ENCODE measurements around the gene SIGLEC10. TPM values are rescaled to one million over a fixed set of nuclear protein-coding genes. Genes with fewer than 3 reads are reported as not detected.

SIGLEC10 gene
- total and polyA plus RNA-seq, 2 of the 4 experiments (the other 2 are of a cell fraction): not detected

DNA sequence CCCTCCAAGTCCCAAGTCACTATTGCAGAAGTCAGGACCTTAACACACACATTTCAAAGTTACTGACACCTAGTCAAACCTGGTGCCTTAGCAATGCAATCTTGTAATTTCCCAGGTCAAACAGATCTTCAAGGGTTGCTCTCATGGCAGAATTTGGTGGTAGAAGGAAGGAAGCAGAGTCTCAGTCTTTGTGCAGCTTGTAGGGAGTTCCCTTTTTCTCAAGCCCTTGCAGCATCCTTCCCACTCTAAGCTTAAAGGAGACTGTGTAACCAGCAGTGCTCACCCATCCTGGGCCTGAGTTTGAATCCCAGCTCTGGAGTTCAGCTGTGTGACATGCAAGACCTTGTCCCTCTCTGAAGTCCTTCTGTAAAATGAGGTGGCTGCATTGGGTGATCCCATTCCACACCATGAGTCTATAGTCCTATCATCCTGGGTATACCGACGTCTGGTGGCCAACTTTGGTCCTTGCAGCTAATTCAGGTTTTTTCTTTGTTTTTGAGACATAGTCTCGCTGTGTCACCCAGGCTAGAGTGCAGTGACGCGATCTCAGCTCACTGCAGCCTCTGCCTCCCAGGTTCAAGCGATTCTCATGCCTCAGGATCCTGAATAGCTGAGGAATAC is 9.8 kb downstream of the SIGLEC10 start:
- Histone ChIP-seq H3K18ac (ENCODE audit: low read depth, low read length) (no peak overlapping the region), H3K23ac (ENCODE audit: low read depth, low read length) (no peak overlapping the region), H3K4me2 (ENCODE audit: low read depth, low read length) (no peak overlapping the region), H3K4me1 (ENCODE audit: control insufficient read depth, insufficient read depth, low read length) (no peaks in the 10 kb centered on the region), H3K56ac (ENCODE audit: extremely low read depth, insufficient read depth, low read length) (no peak overlapping the region), H2AK9ac (replicated peaks; ENCODE audit: low read depth, low read length, poor library complexity) (no peak overlapping the region), H2BK120ac (ENCODE audit: low read depth, low read length) (no peak overlapping the region), H3K27me3 (ENCODE audit: control insufficient read depth, insufficient read depth, low read length) (no peaks in the 10 kb centered on the region), H3K9me1 (ENCODE audit: insufficient read depth, low read length) (no peaks in the 10 kb centered on the region), H3K9ac (ENCODE audit: low read depth, low read length) (no peak overlapping the region), H2AK5ac (ENCODE audit: low read depth, low read length) (no peak overlapping the region), H2BK15ac (ENCODE audit: low read depth, low read length) (no peak overlapping the region), H3K4ac (ENCODE audit: low read depth, low read length) (no peak overlapping the region), H3K27ac (ENCODE audit: insufficient read depth, low read length) (no peak overlapping the region), H4K20me1 (ENCODE audit: insufficient read depth, low read length) (no peaks in the 10 kb centered on the region), H4K91ac (ENCODE audit: insufficient read depth, low read depth, low read length) (no peak overlapping the region), H3K14ac (replicated peaks; ENCODE audit: low read depth, low read length) (no peak overlapping the region), H3K9me3 (ENCODE audit: control insufficient read depth, insufficient read depth, low read length) (peaks cover 6% of the 10 kb centered on the region), H4K8ac (ENCODE audit: low read depth in 2 of 2, low read length in 2 of 2) (no peak overlapping the region), H3K4me3 (ENCODE audit: insufficient read depth, low read depth, low read length) (no peak overlapping the region), H2BK20ac (ENCODE audit: low read depth, low read length) (no peak overlapping the region), H3K79me1 (ENCODE audit: low read depth in 1 of 2, low read length in 2 of 2) (no peaks in the 10 kb centered on the region), H2BK5ac (ENCODE audit: low read depth, low read length, poor library complexity, severe bottlenecking) (no peak overlapping the region), H2AFZ (replicated peaks; ENCODE audit: low read length, poor library complexity) (no peak overlapping the region), H4K5ac (ENCODE audit: low read depth, low read length) (no peak overlapping the region), H3K36me3 (ENCODE audit: control insufficient read depth, insufficient read depth, low read length) (no peaks in the 10 kb centered on the region)
- TF ChIP-seq RAD21 (IDR thresholded peaks at IDR 0.05; ENCODE audit: low read length) (peak; percentile 37), POLR2A (IDR thresholded peaks at IDR 0.05; ENCODE audit: low read depth, low read length) (no peak), SMC3 (IDR thresholded peaks at IDR 0.05; ENCODE audit: low read depth, low read length) (peak; percentile 32)
- TF ChIP-seq, protein P1, sequence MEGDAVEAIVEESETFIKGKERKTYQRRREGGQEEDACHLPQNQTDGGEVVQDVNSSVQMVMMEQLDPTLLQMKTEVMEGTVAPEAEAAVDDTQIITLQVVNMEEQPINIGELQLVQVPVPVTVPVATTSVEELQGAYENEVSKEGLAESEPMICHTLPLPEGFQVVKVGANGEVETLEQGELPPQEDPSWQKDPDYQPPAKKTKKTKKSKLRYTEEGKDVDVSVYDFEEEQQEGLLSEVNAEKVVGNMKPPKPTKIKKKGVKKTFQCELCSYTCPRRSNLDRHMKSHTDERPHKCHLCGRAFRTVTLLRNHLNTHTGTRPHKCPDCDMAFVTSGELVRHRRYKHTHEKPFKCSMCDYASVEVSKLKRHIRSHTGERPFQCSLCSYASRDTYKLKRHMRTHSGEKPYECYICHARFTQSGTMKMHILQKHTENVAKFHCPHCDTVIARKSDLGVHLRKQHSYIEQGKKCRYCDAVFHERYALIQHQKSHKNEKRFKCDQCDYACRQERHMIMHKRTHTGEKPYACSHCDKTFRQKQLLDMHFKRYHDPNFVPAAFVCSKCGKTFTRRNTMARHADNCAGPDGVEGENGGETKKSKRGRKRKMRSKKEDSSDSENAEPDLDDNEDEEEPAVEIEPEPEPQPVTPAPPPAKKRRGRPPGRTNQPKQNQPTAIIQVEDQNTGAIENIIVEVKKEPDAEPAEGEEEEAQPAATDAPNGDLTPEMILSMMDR (conservative IDR thresholded peaks at IDR 0.05; ENCODE audit: low read depth, low read length): peak; percentile 30
- ATAC-seq (ENCODE audit: low read depth) (peak; percentile 32; the same call in 1 of the 2 replicates), DNase-seq (peak; percentile 17)
- WGBS, 2 experiments (ENCODE audit: extremely low coverage in 2 of 2, insufficient read length in 1 of 2): 59% methylated on average over 5 of the region's 6 CpGs; no CpG with 5 or more reads in 1 of the 2 experiments
- in situ Hi-C loops (cut with MboI; ENCODE audit: low sequenced_read_pairs): no loop called here
- POLR2A ChIA-PET (ENCODE audit: unreplicated experiment): no interaction called here
- CTCF ChIA-PET: no interaction called here
- dilution Hi-C loops (cut with HindIII; ENCODE audit: low sequenced_read_pairs, unreplicated experiment): no loop called here
- intact Hi-C loops (cut with micrococcal nuclease): no loop called here
- no TSS peak for BruUV-seq (replicated peaks)

Measured in IMR-90 (cell line).